ENCODE data around the gene NUMA1.

- TF ChIP-seq ZEB2 (IDR thresholded peaks at IDR 0.05) (no peak), ZNF121 (CRISPR knock-in tag; conservative IDR thresholded peaks at IDR 0.05) (no peak), POLR2A (conservative IDR thresholded peaks at IDR 0.05) (no peak), MNT (conservative IDR thresholded peaks at IDR 0.05) (no peak)
These were observed 102.5 kb downstream of the NUMA1 start for GRCh38 chr11:71977743-71978418.

Data from K562 (cell line).